HEK293T (cell line): Measurements from ENCODE around the gene APOC3.

Experiments
- BHLHE40 ChIP-seq: fragments of 450-650 bp; IDR thresholded peaks from 2 replicates; pipeline ENCODE4 v1.6.1; 2016; ENCODE audit warnings: mild to moderate bottlenecking, moderate library complexity, borderline replicate concordance
- CTBP1 ChIP-seq: fragments of 450-650 bp; IDR thresholded peaks from 2 replicates; pipeline ENCODE4 v1.6.1; 2016; ENCODE audit warnings: borderline replicate concordance
- FOXA1 ChIP-seq: fragments of 450-650 bp; IDR thresholded peaks from 2 replicates; pipeline ENCODE4 v1.6.1; 2016; ENCODE audit warnings: mild to moderate bottlenecking
- HDGF ChIP-seq: fragments of 450-650 bp; IDR thresholded peaks from 2 replicates; pipeline ENCODE4 v1.6.1; 2017; ENCODE audit warnings: antibody characterized with exemption, borderline replicate concordance
- L3MBTL2 ChIP-seq: fragments of 450-650 bp; conservative IDR thresholded peaks from 2 replicates; pipeline ENCODE4 v1.6.1; 2016; ENCODE audit warnings: mild to moderate bottlenecking
- NFRKB ChIP-seq: fragments of 450-650 bp; IDR thresholded peaks from 2 replicates; pipeline ENCODE4 v1.6.1; 2016; ENCODE audit warnings: mild to moderate bottlenecking, moderate library complexity
- PKNOX1 ChIP-seq: fragments of 450-650 bp; IDR thresholded peaks from 2 replicates; pipeline ENCODE4 v1.6.1; 2016
- SP1 ChIP-seq: fragments of 450-650 bp; IDR thresholded peaks from 2 replicates; pipeline ENCODE4 v1.6.1; 2017
- SUZ12 ChIP-seq: fragments of 450-650 bp; IDR thresholded peaks from 2 replicates; pipeline ENCODE4 v1.6.1; 2016; ENCODE audit warnings: mild to moderate bottlenecking
- ZNF384 ChIP-seq: fragments of 450-650 bp; IDR thresholded peaks from 2 replicates; pipeline ENCODE4 v1.6.1; 2016

GRCh38 chr11:116874251-116874650, 44.5 kb downstream of the APOC3 start:
- TF ChIP-seq PKNOX1, result no peak
- no peak for TF ChIP-seq BHLHE40
- TF ChIP-seq SP1, result no peak
- no peak for TF ChIP-seq SUZ12
- no peak for TF ChIP-seq FOXA1
- no peak for TF ChIP-seq CTBP1
- no peak for TF ChIP-seq L3MBTL2
- TF ChIP-seq ZNF384, result no peak
- TF ChIP-seq NFRKB, result no peak
- no peak for TF ChIP-seq HDGF
